ENCODE data around the gene PRTFDC1.

GRCh38 chr10:24966962-24967481, 14.6 kb upstream of the PRTFDC1 start:
- TF ChIP-seq, protein P1, sequence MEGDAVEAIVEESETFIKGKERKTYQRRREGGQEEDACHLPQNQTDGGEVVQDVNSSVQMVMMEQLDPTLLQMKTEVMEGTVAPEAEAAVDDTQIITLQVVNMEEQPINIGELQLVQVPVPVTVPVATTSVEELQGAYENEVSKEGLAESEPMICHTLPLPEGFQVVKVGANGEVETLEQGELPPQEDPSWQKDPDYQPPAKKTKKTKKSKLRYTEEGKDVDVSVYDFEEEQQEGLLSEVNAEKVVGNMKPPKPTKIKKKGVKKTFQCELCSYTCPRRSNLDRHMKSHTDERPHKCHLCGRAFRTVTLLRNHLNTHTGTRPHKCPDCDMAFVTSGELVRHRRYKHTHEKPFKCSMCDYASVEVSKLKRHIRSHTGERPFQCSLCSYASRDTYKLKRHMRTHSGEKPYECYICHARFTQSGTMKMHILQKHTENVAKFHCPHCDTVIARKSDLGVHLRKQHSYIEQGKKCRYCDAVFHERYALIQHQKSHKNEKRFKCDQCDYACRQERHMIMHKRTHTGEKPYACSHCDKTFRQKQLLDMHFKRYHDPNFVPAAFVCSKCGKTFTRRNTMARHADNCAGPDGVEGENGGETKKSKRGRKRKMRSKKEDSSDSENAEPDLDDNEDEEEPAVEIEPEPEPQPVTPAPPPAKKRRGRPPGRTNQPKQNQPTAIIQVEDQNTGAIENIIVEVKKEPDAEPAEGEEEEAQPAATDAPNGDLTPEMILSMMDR (IDR thresholded peaks at IDR 0.05) = no peak
- TF ChIP-seq POLR2A (IDR thresholded peaks at IDR 0.05) (no peak), POLR2AphosphoS5 (IDR thresholded peaks at IDR 0.05) (no peak)
